Fibroblast of skin of abdomen (primary cell): ENCODE results near the gene PGGT1B.
"Not testable (repeated sequence)": the region's sequence is repeated elsewhere in the genome, so short reads cannot be mapped to it uniquely, and the experiment has no call there.

ENCODE experiments used
- DNase-seq: peaks from one replicate; pipeline ENCODE4 v3.0.0-alpha.2; 2013

PGGT1B gene

GRCh38 chr5:115257981-115258380 is 4.7 kb downstream of the PGGT1B start:
- peak; percentile 45 for DNase-seq

- DNase-seq: not testable (repeated sequence)
Observed at GRCh38 chr5:115249379-115249778, 13.3 kb downstream of the PGGT1B start.

GRCh38 chr5:115246361-115246991 is 16.2 kb downstream of the PGGT1B start:
- peak; percentile 31 for DNase-seq

GRCh38 chr5:115243412-115243811 is 19.3 kb downstream of the PGGT1B start:
- DNase-seq: no peak

- no peak for DNase-seq
Observed at GRCh38 chr5:115241881-115242642, 20.6 kb downstream of the PGGT1B start.

GRCh38 chr5:115237066-115237465 is 25.6 kb downstream of the PGGT1B start:
- no peak for DNase-seq

- no peak for DNase-seq
Observed at GRCh38 chr5:115236599-115236998, 26.1 kb downstream of the PGGT1B start.

- no peak for DNase-seq
Observed at GRCh38 chr5:115231598-115231997, 31.1 kb downstream of the PGGT1B start.

- no peak for DNase-seq
Observed at GRCh38 chr5:115229606-115230005, 33.1 kb downstream of the PGGT1B start.

GRCh38 chr5:115227281-115227680 is 35.4 kb downstream of the PGGT1B start:
- DNase-seq: no peak

- DNase-seq: no peak
Observed at GRCh38 chr5:115214541-115214940, 48.1 kb downstream of the PGGT1B start.

GRCh38 chr5:115209279-115209678 is 53.4 kb downstream of the PGGT1B start:
- no peak for DNase-seq

GRCh38 chr5:115202952-115203351 is 59.7 kb downstream of the PGGT1B start:
- no peak for DNase-seq

GRCh38 chr5:115196161-115196560 is 66.5 kb downstream of the PGGT1B start:
- no peak for DNase-seq

GRCh38 chr5:115194676-115195075 is 68.0 kb downstream of the PGGT1B start:
- peak; percentile 14 for DNase-seq

GRCh38 chr5:115193295-115193694 is 69.4 kb downstream of the PGGT1B start:
- DNase-seq: no peak

- no peak for DNase-seq
Observed at GRCh38 chr5:115192098-115192497, 70.6 kb downstream of the PGGT1B start.

GRCh38 chr5:115191474-115192031 is 71.1 kb downstream of the PGGT1B start:
- no peak for DNase-seq

GRCh38 chr5:115190388-115190787 is 72.3 kb downstream of the PGGT1B start:
- DNase-seq: no peak

- DNase-seq: no peak
Observed at GRCh38 chr5:115189866-115190265, 72.8 kb downstream of the PGGT1B start.

GRCh38 chr5:115186794-115187193 is 75.9 kb downstream of the PGGT1B start:
- DNase-seq: no peak

- peak; percentile 8 for DNase-seq
Observed at GRCh38 chr5:115184770-115185169, 77.9 kb downstream of the PGGT1B start.

- DNase-seq: no peak
Observed at GRCh38 chr5:115181757-115182156, 80.9 kb downstream of the PGGT1B start.

- peak; percentile 21 for DNase-seq
Observed at GRCh38 chr5:115180165-115180709, 82.4 kb downstream of the PGGT1B start.
